IMR-90 (cell line): ENCODE results near the gene NEGR1. TPM values are rescaled to one million over a fixed set of nuclear protein-coding genes. Genes with fewer than 3 reads are reported as not detected.

ENCODE experiments used
- ATAC-seq: fragments of 200-7000 bp; cut with Tn5 transposase; 2 replicates; pipeline ENCODE4 v1.9.1; 2020; ENCODE audit warnings: low read depth, mild to moderate bottlenecking, moderate library complexity
- BruUV-seq: library from RNA; stranded (reverse); fragments of 400-500 nt; replicated peaks from 2 replicates; lab custom pipeline; 2021; lab: Mats Ljungman, UMichigan
- CTCF ChIA-PET: fragments of 300-600 bp; formaldehyde crosslinking; extraction: SDS; loops from one replicate; lab custom pipeline; 2021; ENCODE audit warnings: antibody characterized with exemption; lab: Yijun Ruan, JAX
- POLR2A ChIA-PET: fragments of 300-600 bp; sonication (Branson Sonifier 250); formaldehyde crosslinking; loops from one replicate; lab custom pipeline; 2022; ENCODE audit warnings: antibody characterized with exemption; ENCODE audit not compliant: unreplicated experiment; lab: Charles Lee
- DNase-seq: peaks from one replicate; pipeline ENCODE4 v3.0.0; 2013
- H2AFZ ChIP-seq: replicated peaks from 2 replicates; pipeline ENCODE3; 2013; ENCODE audit warnings: low read length, mild to moderate bottlenecking; ENCODE audit not compliant: poor library complexity
- H2AK5ac ChIP-seq: 2 replicates; pipeline ENCODE4 v1.6.1; 2013; ENCODE audit warnings: low read depth, low read length, inconsistent platforms
- H2AK9ac ChIP-seq: replicated peaks from 2 replicates; pipeline ENCODE3; 2013; ENCODE audit warnings: mild to moderate bottlenecking, low read depth, low read length, moderate library complexity; ENCODE audit not compliant: poor library complexity
- H2BK120ac ChIP-seq: 2 replicates; pipeline ENCODE4 v1.6.1; 2013; ENCODE audit warnings: low read depth, low read length, inconsistent platforms
- H2BK15ac ChIP-seq: 3 replicates; pipeline ENCODE4 v1.6.1; 2013; ENCODE audit warnings: low read depth, low read length, inconsistent platforms
- H2BK20ac ChIP-seq: 2 replicates; pipeline ENCODE4 v1.6.1; 2013; ENCODE audit warnings: low read depth, mild to moderate bottlenecking, inconsistent platforms, low read length, moderate library complexity
- H2BK5ac ChIP-seq: 2 replicates; pipeline ENCODE4 v1.6.1; 2013; ENCODE audit warnings: mild to moderate bottlenecking, low read depth, low read length, inconsistent platforms; ENCODE audit not compliant: poor library complexity, severe bottlenecking
- H3K14ac ChIP-seq: replicated peaks from 2 replicates; pipeline ENCODE4 v1.6.1; 2013; ENCODE audit warnings: low read depth, low read length, inconsistent platforms
- H3K18ac ChIP-seq: 2 replicates; pipeline ENCODE4 v1.6.1; 2013; ENCODE audit warnings: low read depth, low read length, control low read depth
- H3K23ac ChIP-seq: 2 replicates; pipeline ENCODE4 v1.6.1; 2013; ENCODE audit warnings: low read depth, low read length, inconsistent platforms
- H3K27ac ChIP-seq: 2 replicates; pipeline ENCODE4 v1.5.1; 2013; ENCODE audit warnings: mild to moderate bottlenecking, control low read depth, low read length; ENCODE audit not compliant: insufficient read depth
- H3K27me3 ChIP-seq: 2 replicates; pipeline ENCODE4 v1.6.1; 2013; ENCODE audit warnings: low read length; ENCODE audit not compliant: control insufficient read depth, insufficient read depth
- H3K36me3 ChIP-seq: 2 replicates; pipeline ENCODE4 v1.6.1; 2013; ENCODE audit warnings: low read length, mixed read lengths; ENCODE audit not compliant: control insufficient read depth, insufficient read depth
- H3K4ac ChIP-seq: 2 replicates; pipeline ENCODE4 v1.6.1; 2013; ENCODE audit warnings: low read depth, low read length, inconsistent platforms
- H3K4me1 ChIP-seq: 2 replicates; pipeline ENCODE4 v1.6.1; 2013; ENCODE audit warnings: low read length, mixed read lengths; ENCODE audit not compliant: control insufficient read depth, insufficient read depth
- H3K4me2 ChIP-seq: 2 replicates; pipeline ENCODE4 v1.6.1; 2013; ENCODE audit warnings: low read depth, mild to moderate bottlenecking, control low read depth, low read length, moderate library complexity
- H3K4me3 ChIP-seq: 2 replicates; pipeline ENCODE4 v1.5.1; 2013; ENCODE audit warnings: low read depth, mild to moderate bottlenecking, control low read depth, low read length, moderate library complexity; ENCODE audit not compliant: insufficient read depth
- H3K56ac ChIP-seq: 2 replicates; pipeline ENCODE4 v1.6.1; 2013; ENCODE audit warnings: low read length, inconsistent platforms; ENCODE audit not compliant: insufficient read depth; ENCODE audit errors: extremely low read depth
- H3K79me1 ChIP-seq, 2 experiments: 2 replicates each; pipeline ENCODE4 v1.6.1; 2013; ENCODE audit warnings: low read length in 2 of 2, inconsistent platforms in 1 of 2, low read depth in 1 of 2
- H3K9ac ChIP-seq: 2 replicates; pipeline ENCODE4 v1.6.1; 2013; ENCODE audit warnings: low read depth, low read length, control low read depth
- H3K9me1 ChIP-seq: 2 replicates; pipeline ENCODE4 v1.6.1; 2013; ENCODE audit warnings: low read length, inconsistent platforms; ENCODE audit not compliant: insufficient read depth
- H3K9me3 ChIP-seq: 2 replicates; pipeline ENCODE4 v1.6.1; 2013; ENCODE audit warnings: low read length; ENCODE audit not compliant: control insufficient read depth, insufficient read depth
- H4K20me1 ChIP-seq: 2 replicates; pipeline ENCODE4 v1.6.1; 2013; ENCODE audit warnings: low read length, inconsistent platforms; ENCODE audit not compliant: insufficient read depth
- H4K5ac ChIP-seq: 2 replicates; pipeline ENCODE4 v1.6.1; 2013; ENCODE audit warnings: mild to moderate bottlenecking, low read depth, low read length, control low read depth
- H4K8ac ChIP-seq, 2 experiments: 2 replicates each; pipeline ENCODE4 v1.6.1; 2013; ENCODE audit warnings: low read depth in 2 of 2, low read length in 2 of 2, control low read depth in 1 of 2, inconsistent platforms in 1 of 2
- H4K91ac ChIP-seq: 2 replicates; pipeline ENCODE4 v1.6.1; 2013; ENCODE audit warnings: low read depth, low read length, inconsistent platforms; ENCODE audit not compliant: insufficient read depth
- FOS ChIP-seq: fragments of 150-350 bp; IDR thresholded peaks from 2 replicates; pipeline ENCODE4 v1.6.1; 2016; ENCODE audit warnings: low read depth, low read length
- NFE2L2 ChIP-seq: fragments of 150-350 bp; IDR thresholded peaks from 2 replicates; pipeline ENCODE4 v1.6.1; 2016; ENCODE audit warnings: low read depth, mild to moderate bottlenecking, low read length
- RAD21 ChIP-seq: IDR thresholded peaks from 2 replicates; pipeline ENCODE4 v1.6.1; 2012; ENCODE audit warnings: low read length, improper control_type of control experiment
- RCOR1 ChIP-seq: IDR thresholded peaks from 2 replicates; pipeline ENCODE4 v1.6.1; 2012; ENCODE audit warnings: mild to moderate bottlenecking, low read length, improper control_type of control experiment; ENCODE audit not compliant: insufficient replicate concordance
- RFX5 ChIP-seq: IDR thresholded peaks from 2 replicates; pipeline ENCODE4 v1.8.0; 2012; ENCODE audit warnings: low read depth, mild to moderate bottlenecking, low read length, moderate library complexity
- SMC3 ChIP-seq: fragments of 150-350 bp; IDR thresholded peaks from 2 replicates; pipeline ENCODE4 v1.6.1; 2016; ENCODE audit warnings: low read depth, mild to moderate bottlenecking, antibody characterized with exemption, low read length, moderate library complexity
- dilution Hi-C: fragments of 300-500 bp; cut with HindIII; formaldehyde crosslinking; loops from one replicate; pipeline ENCODE4 v1.14.3; 2018; ENCODE audit warnings: low sequenced_read_pairs; ENCODE audit not compliant: unreplicated experiment
- in situ Hi-C: fragments of 300-500 bp; cut with MboI; formaldehyde crosslinking; loops from 3 replicates; pipeline ENCODE4 v1.14.3; 2019; ENCODE audit warnings: low sequenced_read_pairs, inconsistent platforms, mixed read lengths
- intact Hi-C: fragments of 100-400 bp; cut with micrococcal nuclease; formaldehyde crosslinking; loops from 2 replicates; pipeline ENCODE4 v1.10.0; 2022
- polyA plus RNA-seq, 3 experiments: library from polyadenylated mRNA; depleted of rRNA; stranded (reverse); fragments of >200 nt; gene quantifications; 2 replicates each; pipeline ENCODE4 v1.2.3, GENCODE V29; 2012; ENCODE audit warnings: low replicate concordance in 1 of 3
- total RNA-seq: library from RNA; depleted of rRNA; stranded (reverse); fragments of >200 nt; gene quantifications from 2 replicates; pipeline ENCODE4 v1.2.3, GENCODE V29; 2012
- TF ChIP-seq, protein P1 (sequence below): conservative IDR thresholded peaks from 2 replicates; pipeline ENCODE4 v1.5.1; 2012; ENCODE audit warnings: mild to moderate bottlenecking, low read depth, low read length, improper control_type of control experiment
- TF ChIP-seq, protein P2 (sequence below): fragments of 150-350 bp; IDR thresholded peaks from 2 replicates; pipeline ENCODE4 v1.6.1; 2016; ENCODE audit warnings: low read depth, mild to moderate bottlenecking, low read length, moderate library complexity, borderline replicate concordance

NEGR1 gene
- total and polyA plus RNA-seq, 2 of the 4 experiments (the other 2 are of a cell fraction) = 5.1 to 9.1 TPM

DNA sequence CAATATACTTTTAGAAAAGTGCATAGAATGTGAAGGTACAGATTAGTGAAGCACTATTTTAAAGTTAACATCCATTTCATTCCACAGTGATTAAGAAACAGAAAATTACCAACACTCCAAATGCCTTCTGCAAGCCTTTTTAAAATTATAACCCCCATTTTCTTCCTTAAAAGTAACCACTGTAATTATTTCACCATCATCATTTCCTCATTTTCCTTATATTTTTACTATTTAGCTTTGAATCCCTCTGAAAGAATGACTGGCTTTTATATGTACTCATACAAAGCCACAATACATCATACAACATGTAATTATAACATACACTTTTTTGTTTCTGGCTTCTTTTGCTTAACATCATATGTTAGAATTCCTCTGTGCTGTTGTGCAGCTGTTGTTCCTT lies 6.5 kb upstream of the NEGR1 start:
- H3K4me3 ChIP-seq = no peak overlapping the region
- H3K36me3 ChIP-seq = no peaks in the 10 kb centered on the region
- no peak overlapping the region for H3K23ac ChIP-seq
- no peak overlapping the region for H4K91ac ChIP-seq
- DNase-seq = no peak
- no peak overlapping the region for H3K56ac ChIP-seq
- H2BK20ac ChIP-seq = no peak overlapping the region
- H3K9ac ChIP-seq = no peak overlapping the region
- CTCF ChIA-PET = no interaction called here
- H2BK15ac ChIP-seq = no peak overlapping the region
- intact Hi-C loops (loop anchor here (1.0 kb wide), 1 partner anchor 9 kb away; no protein-coding TSS in a partner anchor), in situ Hi-C loops (no loop called here), dilution Hi-C loops (no loop called here)
- H3K4me2 ChIP-seq = no peak overlapping the region
- POLR2A ChIA-PET = no interaction called here
- H3K9me3 ChIP-seq = no peaks in the 10 kb centered on the region
- no peaks in the 10 kb centered on the region for H4K20me1 ChIP-seq
- no peak overlapping the region for H3K14ac ChIP-seq
- no peak for TF ChIP-seq RCOR1
- TF ChIP-seq RFX5 = no peak
- no peak for TF ChIP-seq FOS
- TF ChIP-seq SMC3 = no peak
- TF ChIP-seq, protein P1, sequence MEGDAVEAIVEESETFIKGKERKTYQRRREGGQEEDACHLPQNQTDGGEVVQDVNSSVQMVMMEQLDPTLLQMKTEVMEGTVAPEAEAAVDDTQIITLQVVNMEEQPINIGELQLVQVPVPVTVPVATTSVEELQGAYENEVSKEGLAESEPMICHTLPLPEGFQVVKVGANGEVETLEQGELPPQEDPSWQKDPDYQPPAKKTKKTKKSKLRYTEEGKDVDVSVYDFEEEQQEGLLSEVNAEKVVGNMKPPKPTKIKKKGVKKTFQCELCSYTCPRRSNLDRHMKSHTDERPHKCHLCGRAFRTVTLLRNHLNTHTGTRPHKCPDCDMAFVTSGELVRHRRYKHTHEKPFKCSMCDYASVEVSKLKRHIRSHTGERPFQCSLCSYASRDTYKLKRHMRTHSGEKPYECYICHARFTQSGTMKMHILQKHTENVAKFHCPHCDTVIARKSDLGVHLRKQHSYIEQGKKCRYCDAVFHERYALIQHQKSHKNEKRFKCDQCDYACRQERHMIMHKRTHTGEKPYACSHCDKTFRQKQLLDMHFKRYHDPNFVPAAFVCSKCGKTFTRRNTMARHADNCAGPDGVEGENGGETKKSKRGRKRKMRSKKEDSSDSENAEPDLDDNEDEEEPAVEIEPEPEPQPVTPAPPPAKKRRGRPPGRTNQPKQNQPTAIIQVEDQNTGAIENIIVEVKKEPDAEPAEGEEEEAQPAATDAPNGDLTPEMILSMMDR = no peak
- TF ChIP-seq RAD21 = no peak
- TF ChIP-seq, protein P2, sequence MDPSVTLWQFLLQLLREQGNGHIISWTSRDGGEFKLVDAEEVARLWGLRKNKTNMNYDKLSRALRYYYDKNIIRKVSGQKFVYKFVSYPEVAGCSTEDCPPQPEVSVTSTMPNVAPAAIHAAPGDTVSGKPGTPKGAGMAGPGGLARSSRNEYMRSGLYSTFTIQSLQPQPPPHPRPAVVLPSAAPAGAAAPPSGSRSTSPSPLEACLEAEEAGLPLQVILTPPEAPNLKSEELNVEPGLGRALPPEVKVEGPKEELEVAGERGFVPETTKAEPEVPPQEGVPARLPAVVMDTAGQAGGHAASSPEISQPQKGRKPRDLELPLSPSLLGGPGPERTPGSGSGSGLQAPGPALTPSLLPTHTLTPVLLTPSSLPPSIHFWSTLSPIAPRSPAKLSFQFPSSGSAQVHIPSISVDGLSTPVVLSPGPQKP = no peak
- TF ChIP-seq NFE2L2 = no peak
- H3K18ac ChIP-seq = no peak overlapping the region
- no peak overlapping the region for H4K8ac ChIP-seq
- H3K4me1 ChIP-seq = no peaks in the 10 kb centered on the region
- H2BK5ac ChIP-seq = peak overlapping the region; percentile 26
- no peak overlapping the region for H2AK5ac ChIP-seq
- no peak overlapping the region for H3K27ac ChIP-seq
- no peak overlapping the region for H4K5ac ChIP-seq
- H3K79me1 ChIP-seq = peaks cover 0 to 8% of the 10 kb centered on the region in 2 experiments; a peak in 1 of 4 replicates
- ATAC-seq = no peak
- H2AFZ ChIP-seq = no peak overlapping the region
- H2AK9ac ChIP-seq = no peak overlapping the region
- no peak overlapping the region for H3K4ac ChIP-seq
- no peaks in the 10 kb centered on the region for H3K9me1 ChIP-seq
- H3K27me3 ChIP-seq = no peaks in the 10 kb centered on the region
- no TSS peak for BruUV-seq
- H2BK120ac ChIP-seq = no peak overlapping the region
